Neural cell (in vitro differentiated cells): ENCODE measurements around the gene CDNF. TPM values are rescaled to one million over a fixed set of nuclear protein-coding genes. Genes with fewer than 3 reads are reported as not detected.

Experiments used
- H2AFZ ChIP-seq: fragments of 200-600, 300-800 bp; sonication (generic), shearing (Covaris generic); 2 replicates; pipeline ENCODE4 v1.6.0; 2014; ENCODE audit warnings: low read depth, mild to moderate bottlenecking, antibody characterized with exemption, low read length, moderate library complexity
- H3F3A ChIP-seq: fragments of 200-600 bp; shearing (Covaris generic); 2 replicates; pipeline ENCODE4 v1.6.1; 2016; ENCODE audit warnings: mild to moderate bottlenecking, moderate library complexity, mixed read lengths, antibody characterized with exemption, low read length; ENCODE audit not compliant: insufficient read depth, poor library complexity, severe bottlenecking
- H3K27ac ChIP-seq: fragments of 200-600, 300-800 bp; sonication (generic), shearing (Covaris generic); 2 replicates; pipeline ENCODE4 v1.5.1; 2014; ENCODE audit warnings: mild to moderate bottlenecking, low read length, moderate library complexity
- H3K27me3 ChIP-seq: fragments of 300-800, 200-600 bp; sonication (generic), shearing (Covaris generic); 2 replicates; pipeline ENCODE4 v1.6.0; 2014; ENCODE audit warnings: mild to moderate bottlenecking, low read depth, low read length, moderate library complexity; ENCODE audit not compliant: insufficient read depth
- H3K36me3 ChIP-seq: fragments of 300-800, 200-600 bp; sonication (generic), shearing (Covaris generic); 2 replicates; pipeline ENCODE4 v1.5.1; 2014; ENCODE audit warnings: mild to moderate bottlenecking, antibody characterized with exemption, low read length, moderate library complexity; ENCODE audit not compliant: insufficient read depth
- H3K4me2 ChIP-seq: fragments of 300-800, 200-600 bp; sonication (generic), shearing (Covaris generic); 2 replicates; pipeline ENCODE4 v1.6.0; 2014; ENCODE audit warnings: mild to moderate bottlenecking, low read length
- H3K4me3 ChIP-seq: fragments of 300-800, 200-600 bp; sonication (generic), shearing (Covaris generic); 2 replicates; pipeline ENCODE4 v1.5.1; 2014; ENCODE audit warnings: mild to moderate bottlenecking, low read length, moderate library complexity
- H3K79me2 ChIP-seq: fragments of 200-600 bp; shearing (Covaris generic); replicated peaks from 2 replicates; pipeline ENCODE4 v1.6.0; 2014; ENCODE audit warnings: mild to moderate bottlenecking, low read length, moderate library complexity; ENCODE audit not compliant: insufficient read depth
- H3K9ac ChIP-seq: fragments of 300-800, 200-600 bp; sonication (generic), shearing (Covaris generic); 2 replicates; pipeline ENCODE4 v1.6.1; 2016; ENCODE audit warnings: mild to moderate bottlenecking, low read length, mixed read lengths
- H3K9me2 ChIP-seq: fragments of 200-600 bp; shearing (Covaris generic); 2 replicates; pipeline ENCODE4 v1.6.1; 2016; ENCODE audit warnings: mild to moderate bottlenecking, low read length, mixed read lengths; ENCODE audit not compliant: insufficient read depth
- H3K9me3 ChIP-seq: fragments of 200-600, 300-800 bp; sonication (generic), shearing (Covaris generic); 2 replicates; pipeline ENCODE4 v1.6.1; 2016; ENCODE audit warnings: mild to moderate bottlenecking, mixed run types, low read length, moderate library complexity, mixed read lengths
- H4K20me1 ChIP-seq: fragments of 200-600 bp; shearing (Covaris generic); 2 replicates; pipeline ENCODE4 v1.6.1; 2016; ENCODE audit warnings: mild to moderate bottlenecking, mixed run types; ENCODE audit not compliant: insufficient read depth
- CTCF ChIP-seq: fragments of 450-650 bp; IDR thresholded peaks from 2 replicates; pipeline ENCODE4 v1.5.1; 2014; ENCODE audit warnings: antibody characterized with exemption, mild to moderate bottlenecking, moderate library complexity; ENCODE audit not compliant: poor library complexity, severe bottlenecking
- EP300 ChIP-seq: fragments of 450-650 bp; conservative IDR thresholded peaks from 2 replicates; pipeline ENCODE4 v1.6.1; 2014; ENCODE audit warnings: antibody characterized with exemption, mild to moderate bottlenecking, moderate library complexity; ENCODE audit not compliant: poor library complexity, severe bottlenecking
- EZH2 ChIP-seq: fragments of 200-600, 300-800 bp; shearing (Covaris generic), sonication (generic); IDR thresholded peaks from 2 replicates; pipeline ENCODE4 v1.6.1; 2014; ENCODE audit warnings: antibody characterized with exemption, low read length, borderline replicate concordance, mild to moderate bottlenecking; ENCODE audit not compliant: insufficient read depth, poor library complexity, severe bottlenecking
- MXI1 ChIP-seq: fragments of 450-650 bp; conservative IDR thresholded peaks from 2 replicates; pipeline ENCODE4 v1.6.1; 2014; ENCODE audit warnings: antibody characterized with exemption, mild to moderate bottlenecking; ENCODE audit not compliant: poor library complexity, severe bottlenecking
- POLR2AphosphoS5 ChIP-seq: IDR thresholded peaks from 2 replicates; pipeline ENCODE4 v1.6.1; 2012
- RAD21 ChIP-seq: fragments of 450-650 bp; conservative IDR thresholded peaks from 2 replicates; pipeline ENCODE4 v1.6.1; 2014; ENCODE audit warnings: antibody characterized with exemption, mild to moderate bottlenecking, moderate library complexity
- SMC3 ChIP-seq: fragments of 450-650 bp; conservative IDR thresholded peaks from 2 replicates; pipeline ENCODE4 v1.6.1; 2014; ENCODE audit warnings: antibody characterized with exemption, mild to moderate bottlenecking, moderate library complexity; ENCODE audit not compliant: poor library complexity
- TAF1 ChIP-seq: IDR thresholded peaks from 2 replicates; pipeline ENCODE4 v1.6.1; 2012; ENCODE audit warnings: low read depth
- polyA plus RNA-seq: library from polyadenylated mRNA; depleted of rRNA; stranded (reverse); fragments of >200 nt; gene quantifications from 2 replicates; pipeline ENCODE4 v1.2.3, GENCODE V29; 2014
- TF ChIP-seq, protein P1 (sequence below): IDR thresholded peaks from 2 replicates; pipeline ENCODE4 v1.6.1; 2012; ENCODE audit warnings: borderline replicate concordance

CDNF gene
- polyA plus RNA-seq, 1 donor from 2014 or later, result 1.5 TPM

DNA sequence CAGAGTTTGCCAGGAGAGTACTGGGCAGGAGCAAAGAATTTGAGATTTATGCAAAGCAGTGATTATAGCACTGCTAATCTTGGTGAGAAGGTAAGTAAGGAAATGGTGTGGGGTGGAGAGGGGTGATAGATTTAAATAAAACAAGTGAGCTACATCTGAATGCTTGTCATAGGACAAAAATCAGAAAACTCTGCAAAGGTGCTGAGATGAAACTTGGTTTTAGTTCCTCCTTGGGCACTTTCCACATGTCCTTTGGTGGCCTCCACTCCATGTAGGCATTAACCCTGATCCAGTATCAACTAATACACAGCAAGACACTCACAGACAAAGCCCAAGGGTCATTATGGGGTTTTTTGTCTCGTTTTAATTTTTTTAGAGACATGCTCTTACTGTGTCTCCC is 37.4 kb downstream of the CDNF start:
- H2AFZ ChIP-seq, result no peak overlapping the region
- no peaks in the 10 kb centered on the region for H3K27me3 ChIP-seq
- no peaks in the 10 kb centered on the region for H3F3A ChIP-seq
- no peak overlapping the region for H3K27ac ChIP-seq
- no peaks in the 10 kb centered on the region for H3K79me2 ChIP-seq
- no peaks in the 10 kb centered on the region for H3K9me2 ChIP-seq
- TF ChIP-seq POLR2AphosphoS5 (no peak), RAD21 (no peak), EZH2 (no peak), TAF1 (no peak), CTCF (no peak), EP300 (no peak), MXI1 (no peak), SMC3 (no peak)
- TF ChIP-seq, protein P1, sequence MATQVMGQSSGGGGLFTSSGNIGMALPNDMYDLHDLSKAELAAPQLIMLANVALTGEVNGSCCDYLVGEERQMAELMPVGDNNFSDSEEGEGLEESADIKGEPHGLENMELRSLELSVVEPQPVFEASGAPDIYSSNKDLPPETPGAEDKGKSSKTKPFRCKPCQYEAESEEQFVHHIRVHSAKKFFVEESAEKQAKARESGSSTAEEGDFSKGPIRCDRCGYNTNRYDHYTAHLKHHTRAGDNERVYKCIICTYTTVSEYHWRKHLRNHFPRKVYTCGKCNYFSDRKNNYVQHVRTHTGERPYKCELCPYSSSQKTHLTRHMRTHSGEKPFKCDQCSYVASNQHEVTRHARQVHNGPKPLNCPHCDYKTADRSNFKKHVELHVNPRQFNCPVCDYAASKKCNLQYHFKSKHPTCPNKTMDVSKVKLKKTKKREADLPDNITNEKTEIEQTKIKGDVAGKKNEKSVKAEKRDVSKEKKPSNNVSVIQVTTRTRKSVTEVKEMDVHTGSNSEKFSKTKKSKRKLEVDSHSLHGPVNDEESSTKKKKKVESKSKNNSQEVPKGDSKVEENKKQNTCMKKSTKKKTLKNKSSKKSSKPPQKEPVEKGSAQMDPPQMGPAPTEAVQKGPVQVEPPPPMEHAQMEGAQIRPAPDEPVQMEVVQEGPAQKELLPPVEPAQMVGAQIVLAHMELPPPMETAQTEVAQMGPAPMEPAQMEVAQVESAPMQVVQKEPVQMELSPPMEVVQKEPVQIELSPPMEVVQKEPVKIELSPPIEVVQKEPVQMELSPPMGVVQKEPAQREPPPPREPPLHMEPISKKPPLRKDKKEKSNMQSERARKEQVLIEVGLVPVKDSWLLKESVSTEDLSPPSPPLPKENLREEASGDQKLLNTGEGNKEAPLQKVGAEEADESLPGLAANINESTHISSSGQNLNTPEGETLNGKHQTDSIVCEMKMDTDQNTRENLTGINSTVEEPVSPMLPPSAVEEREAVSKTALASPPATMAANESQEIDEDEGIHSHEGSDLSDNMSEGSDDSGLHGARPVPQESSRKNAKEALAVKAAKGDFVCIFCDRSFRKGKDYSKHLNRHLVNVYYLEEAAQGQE, result no peak
- H4K20me1 ChIP-seq, result no peaks in the 10 kb centered on the region
- H3K4me2 ChIP-seq, result no peak overlapping the region
- no peaks in the 10 kb centered on the region for H3K9me3 ChIP-seq
- H3K36me3 ChIP-seq, result no peaks in the 10 kb centered on the region
- H3K9ac ChIP-seq, result no peak overlapping the region
- no peak overlapping the region for H3K4me3 ChIP-seq

- Histone ChIP-seq H3K27me3 (no peaks in the 10 kb centered on the region), H3K9ac (no peak overlapping the region), H3K9me2 (no peaks in the 10 kb centered on the region), H3K79me2 (no peaks in the 10 kb centered on the region), H4K20me1 (no peaks in the 10 kb centered on the region), H3K4me2 (no peak overlapping the region), H2AFZ (no peak overlapping the region), H3K27ac (no peak overlapping the region), H3K36me3 (no peaks in the 10 kb centered on the region), H3F3A (no peaks in the 10 kb centered on the region), H3K9me3 (no peaks in the 10 kb centered on the region), H3K4me3 (no peak overlapping the region)
- TF ChIP-seq POLR2AphosphoS5, result no peak
- TF ChIP-seq TAF1, result no peak
- TF ChIP-seq, protein P1, result no peak
- no peak for TF ChIP-seq MXI1
- TF ChIP-seq EP300, result no peak
- no peak for TF ChIP-seq RAD21
- no peak for TF ChIP-seq SMC3
- no peak for TF ChIP-seq CTCF
- no peak for TF ChIP-seq EZH2
Measured at GRCh38 chr10:14798636-14799035, 39.2 kb downstream of the CDNF start.
